Keratinocyte (primary cell): ENCODE data around the gene CACNA2D4. TPM values are rescaled to one million over a fixed set of nuclear protein-coding genes. Genes with fewer than 3 reads are reported as not detected.

Experiments used
- DNase-seq: peaks from one replicate; pipeline ENCODE4 v3.0.0-alpha.2; 2011; ENCODE audit warnings: low read depth, missing footprints, low spot score
- FAIRE-seq: peaks from 2 replicates; lab custom pipeline; 2011; peaks lifted over from hg19 to GRCh38; lab: Jason Lieb, UNC
- H2AFZ ChIP-seq: 2 replicates; pipeline ENCODE4 v1.6.0; 2012; ENCODE audit warnings: low read length, control low read depth, inconsistent platforms; ENCODE audit not compliant: control insufficient read depth
- H3K27ac ChIP-seq: 2 replicates; pipeline ENCODE4 v1.5.1; 2011; ENCODE audit warnings: low read length; ENCODE audit not compliant: control insufficient read depth, insufficient read depth
- H3K27me3 ChIP-seq: 3 replicates; pipeline ENCODE4 v1.6.0; 2011; ENCODE audit warnings: low read length; ENCODE audit not compliant: control insufficient read depth, insufficient read depth; ENCODE audit errors: extremely low read depth
- H3K36me3 ChIP-seq, 2 experiments: 2 replicates in 1 of 2; 3 replicates in 1 of 2; pipeline ENCODE4 v1.5.1; 2011; ENCODE audit warnings: low read length in 2 of 2, mild to moderate bottlenecking in 1 of 2; ENCODE audit not compliant: control insufficient read depth in 2 of 2, insufficient read depth in 2 of 2; ENCODE audit errors: extremely low read depth in 1 of 2
- H3K4me1 ChIP-seq: 3 replicates; pipeline ENCODE4 v1.5.1; 2011; ENCODE audit warnings: low read length; ENCODE audit not compliant: control insufficient read depth, insufficient read depth; ENCODE audit errors: extremely low read depth
- H3K4me2 ChIP-seq: 3 replicates; pipeline ENCODE4 v1.6.0; 2011; ENCODE audit warnings: low read depth, low read length; ENCODE audit not compliant: control insufficient read depth, insufficient read depth; ENCODE audit errors: extremely low read depth
- H3K4me3 ChIP-seq, 3 experiments: fragments of 200-600 bp in 1 of 3; sonication (generic) in 1 of 3; 2 replicates in 2 of 3; 3 replicates in 1 of 3; pipeline ENCODE4 v1.5.1; 2011 to 2016; ENCODE audit warnings: low read length in 3 of 3, mild to moderate bottlenecking in 3 of 3, control low read depth in 2 of 3, inconsistent platforms in 1 of 3, low read depth in 1 of 3, mixed read lengths in 1 of 3, mixed run types in 1 of 3, moderate library complexity in 1 of 3; ENCODE audit not compliant: control insufficient read depth in 2 of 3, insufficient read depth in 2 of 3; ENCODE audit errors: extremely low read depth in 1 of 3
- H3K79me2 ChIP-seq: 2 replicates; pipeline ENCODE4 v1.6.0; 2012; ENCODE audit warnings: low read length; ENCODE audit not compliant: control insufficient read depth, insufficient read depth
- H3K9ac ChIP-seq: 3 replicates; pipeline ENCODE4 v1.6.0; 2011; ENCODE audit warnings: low read length; ENCODE audit not compliant: control insufficient read depth, insufficient read depth; ENCODE audit errors: extremely low read depth
- H3K9me1 ChIP-seq: 3 replicates; pipeline ENCODE4 v1.6.0; 2011; ENCODE audit warnings: low read length; ENCODE audit not compliant: control insufficient read depth, insufficient read depth; ENCODE audit errors: extremely low read depth
- H3K9me3 ChIP-seq: 2 replicates; pipeline ENCODE4 v1.5.1; 2012; ENCODE audit warnings: low read depth, low read length; ENCODE audit not compliant: control insufficient read depth
- H4K20me1 ChIP-seq: 3 replicates; pipeline ENCODE4 v1.6.0; 2011; ENCODE audit warnings: low read length; ENCODE audit not compliant: control insufficient read depth, insufficient read depth; ENCODE audit errors: extremely low read depth
- CTCF ChIP-seq, 3 experiments: IDR thresholded peaks in 1 of 3; conservative IDR thresholded peaks in 1 of 3; optimal IDR thresholded peaks in 1 of 3; 2 replicates in 2 of 3; 3 replicates in 1 of 3; pipeline versions ENCODE3 to v1.5.1; 2011; ENCODE audit warnings: low read length in 3 of 3, mild to moderate bottlenecking in 3 of 3, moderate library complexity in 2 of 3, control low read depth in 1 of 3, inconsistent platforms in 1 of 3; ENCODE audit not compliant: insufficient read depth in 2 of 3; ENCODE audit errors: extremely low read depth in 1 of 3
- EZH2 ChIP-seq: IDR thresholded peaks from one replicate; pipeline ENCODE4 v1.6.1; 2012; ENCODE audit warnings: inconsistent platforms, mild to moderate bottlenecking, low read length, moderate library complexity
- dilution Hi-C: fragments of 300-500 bp; cut with MboI; formaldehyde crosslinking; loops from one replicate; pipeline ENCODE4 v1.7.0; 2020; ENCODE audit warnings: low sequenced_read_pairs; ENCODE audit not compliant: extremely low pct_ligation_motif_present
- polyA plus RNA-seq, 5 experiments: library from polyadenylated mRNA; depleted of rRNA in 3 of 5; stranded (reverse) in 3 of 5; stranded (forward) in 1 of 5; unstranded in 1 of 5; fragments of >200 nt; gene quantifications; 1 replicate in 1 of 5; 2 replicates in 3 of 5; 3 replicates in 1 of 5; pipeline versions ENCODE4 v1.2.1 to v1.2.3, GENCODE V29; 2011 to 2012; ENCODE audit warnings: missing spikeins in 2 of 5, low read depth in 1 of 5, low replicate concordance in 1 of 5

CACNA2D4 gene
- polyA plus RNA-seq, 1 donor (not counting 4 experiments of a cell fraction or from before 2014, with no cell fraction given): 0.09 TPM

DNA sequence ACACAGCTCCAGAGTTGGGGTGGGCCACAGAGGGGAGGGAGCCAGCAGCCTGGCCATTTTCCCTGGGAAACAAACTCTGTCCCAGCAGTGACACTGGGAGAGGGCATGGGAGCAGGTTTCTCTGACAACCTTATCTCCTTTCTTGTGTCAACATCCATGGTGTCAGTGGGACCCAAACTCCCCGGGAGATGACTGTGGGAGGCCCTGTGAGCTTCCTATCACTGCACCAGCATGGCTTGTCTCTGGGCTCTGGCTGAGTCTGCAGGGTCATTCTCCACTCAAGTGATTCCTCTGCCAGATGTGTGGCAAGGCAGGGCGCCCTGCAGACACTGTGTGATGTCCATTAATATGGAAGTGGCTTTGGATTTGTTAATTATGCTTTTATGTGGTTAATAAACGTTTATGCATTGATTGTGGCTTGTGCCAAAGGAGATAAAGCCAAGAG is 88.0 kb downstream of the CACNA2D4 start:
- no peak for FAIRE-seq
- Histone ChIP-seq H3K9me1 (no peaks in the 10 kb centered on the region), H3K4me2 (no peak overlapping the region), H3K36me3 (no peaks in the 10 kb centered on the region), H3K9me3 (no peaks in the 10 kb centered on the region), H3K27me3 (peaks cover 28% of the 10 kb centered on the region), H3K27ac (no peak overlapping the region), H3K4me1 (no peaks in the 10 kb centered on the region), H3K4me3 (no peak overlapping the region), H3K9ac (no peak overlapping the region), H4K20me1 (no peaks in the 10 kb centered on the region), H2AFZ (no peak overlapping the region), H3K79me2 (no peaks in the 10 kb centered on the region)
- TF ChIP-seq CTCF (optimal IDR thresholded peaks at IDR 0.05 in 1 of 3, IDR thresholded peaks at IDR 0.05 in 1 of 3, conservative IDR thresholded peaks at IDR 0.05 in 1 of 3; ENCODE audit: extremely low read depth in 1 of 3, insufficient read depth in 2 of 3, low read length in 3 of 3): no peak
- no peak for TF ChIP-seq EZH2
- no peak for DNase-seq
- dilution Hi-C loops: no loop called here

GRCh38 chr12:1829306-1829900 is 89.0 kb downstream of the CACNA2D4 start:
- FAIRE-seq: no peak
- Histone ChIP-seq H3K9me1 (no peaks in the 10 kb centered on the region), H3K36me3 (no peaks in the 10 kb centered on the region), H3K9me3 (no peaks in the 10 kb centered on the region), H3K9ac (no peak overlapping the region), H3K4me1 (no peaks in the 10 kb centered on the region), H3K4me3 (no peak overlapping the region), H2AFZ (no peak overlapping the region), H3K27ac (no peak overlapping the region), H3K4me2 (no peak overlapping the region), H3K79me2 (no peaks in the 10 kb centered on the region), H4K20me1 (no peaks in the 10 kb centered on the region), H3K27me3 (peaks cover 34% of the 10 kb centered on the region)
- dilution Hi-C loops: no loop called here
- TF ChIP-seq EZH2 (no peak), CTCF (optimal IDR thresholded peaks at IDR 0.05 in 1 of 3, IDR thresholded peaks at IDR 0.05 in 1 of 3, conservative IDR thresholded peaks at IDR 0.05 in 1 of 3; ENCODE audit: extremely low read depth in 1 of 3, insufficient read depth in 2 of 3, low read length in 3 of 3) (no peak)
- DNase-seq: no peak
